ENCODE measurements around the gene TSHZ1. TPM values are rescaled to one million over a fixed set of nuclear protein-coding genes. Genes with fewer than 3 reads are reported as not detected.

TSHZ1 gene
- total and polyA plus RNA-seq, 4 donors = 6.2 to 19.9 (median 11.2) TPM

DNA sequence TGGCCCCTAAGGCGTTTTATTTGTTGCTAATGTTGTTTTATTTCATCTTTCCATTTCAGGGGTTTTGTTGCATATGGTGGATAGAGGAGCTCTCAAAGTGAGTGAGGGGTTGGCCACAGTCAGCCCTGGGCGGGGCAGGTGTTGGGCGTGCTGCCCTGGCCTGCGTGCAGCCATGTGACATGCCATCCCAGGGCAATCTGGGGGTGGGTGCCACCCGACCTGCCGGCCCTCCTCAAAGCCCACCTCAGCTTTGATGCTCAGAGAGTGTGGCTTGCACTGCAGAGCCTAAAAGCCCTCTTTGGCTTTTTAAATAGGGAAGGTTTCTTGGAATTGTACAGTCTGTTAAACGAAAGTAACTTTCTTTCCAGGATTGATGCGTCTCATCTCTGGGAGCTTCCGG is 18.4 kb downstream of the TSHZ1 start:
- H3K9ac ChIP-seq (ENCODE audit: insufficient read depth in 1 of 2, low read length in 2 of 2) = no peak overlapping the region
- peaks cover 0 to 3% (median 0%) of the 10 kb centered on the region in 4 donors for H3K9me3 ChIP-seq (ENCODE audit: control insufficient read depth in 4 of 4, insufficient read depth in 3 of 4, low read length in 3 of 4)
- 95 to 96% methylated on average over 9 of the region's 9 CpGs for WGBS, 2 donors
- peaks cover 0 to 4% (median 2%) of the 10 kb centered on the region in 4 donors for H3K36me3 ChIP-seq (ENCODE audit: control insufficient read depth in 4 of 4, insufficient read depth in 4 of 4, low read length in 4 of 4)
- TF ChIP-seq, protein P1, sequence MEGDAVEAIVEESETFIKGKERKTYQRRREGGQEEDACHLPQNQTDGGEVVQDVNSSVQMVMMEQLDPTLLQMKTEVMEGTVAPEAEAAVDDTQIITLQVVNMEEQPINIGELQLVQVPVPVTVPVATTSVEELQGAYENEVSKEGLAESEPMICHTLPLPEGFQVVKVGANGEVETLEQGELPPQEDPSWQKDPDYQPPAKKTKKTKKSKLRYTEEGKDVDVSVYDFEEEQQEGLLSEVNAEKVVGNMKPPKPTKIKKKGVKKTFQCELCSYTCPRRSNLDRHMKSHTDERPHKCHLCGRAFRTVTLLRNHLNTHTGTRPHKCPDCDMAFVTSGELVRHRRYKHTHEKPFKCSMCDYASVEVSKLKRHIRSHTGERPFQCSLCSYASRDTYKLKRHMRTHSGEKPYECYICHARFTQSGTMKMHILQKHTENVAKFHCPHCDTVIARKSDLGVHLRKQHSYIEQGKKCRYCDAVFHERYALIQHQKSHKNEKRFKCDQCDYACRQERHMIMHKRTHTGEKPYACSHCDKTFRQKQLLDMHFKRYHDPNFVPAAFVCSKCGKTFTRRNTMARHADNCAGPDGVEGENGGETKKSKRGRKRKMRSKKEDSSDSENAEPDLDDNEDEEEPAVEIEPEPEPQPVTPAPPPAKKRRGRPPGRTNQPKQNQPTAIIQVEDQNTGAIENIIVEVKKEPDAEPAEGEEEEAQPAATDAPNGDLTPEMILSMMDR (IDR thresholded peaks at IDR 0.05; ENCODE audit: control extremely low read depth, extremely low read depth) = no peak
- no peaks in the 10 kb centered on the region for H3K27me3 ChIP-seq (ENCODE audit: control insufficient read depth in 3 of 3, insufficient read depth in 3 of 3, low read length in 2 of 3)
- no peak for ATAC-seq (ENCODE audit: insufficient read depth, low FRiP score)
- H3K27ac ChIP-seq (ENCODE audit: low read depth in 1 of 2, low read length in 1 of 2) = no peak overlapping the region
- DNase-seq = no peak
- H3K4me3 ChIP-seq = no peak overlapping the region
- H3K4me1 ChIP-seq (ENCODE audit: control insufficient read depth in 5 of 5, insufficient read depth in 5 of 5, low read length in 5 of 5) = peaks cover 9 to 49% (median 18%) of the 10 kb centered on the region in 5 donors

DNA sequence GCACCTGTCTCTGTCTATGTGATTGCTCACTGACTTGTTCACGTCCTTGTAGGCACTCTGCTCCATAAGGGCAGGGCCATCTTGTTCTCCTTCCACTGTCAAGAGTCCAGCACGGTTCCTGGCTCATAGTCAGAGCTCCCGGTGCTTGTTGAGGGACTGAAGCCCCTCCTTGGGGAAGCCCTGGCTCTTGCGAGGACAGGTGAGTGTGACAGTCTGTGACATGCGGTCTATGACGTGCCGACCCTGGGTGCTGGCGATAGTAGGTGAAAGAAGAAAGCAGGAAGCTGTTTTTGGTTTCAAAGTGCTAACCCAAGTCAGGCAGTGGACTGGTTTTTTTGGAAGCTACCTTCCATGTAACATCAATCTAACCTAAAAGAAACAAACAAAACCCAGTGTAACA is 18.8 kb downstream of the TSHZ1 start:
- no peak overlapping the region for H3K4me3 ChIP-seq
- H3K27me3 ChIP-seq (ENCODE audit: control insufficient read depth in 3 of 3, insufficient read depth in 3 of 3, low read length in 2 of 3) = no peaks in the 10 kb centered on the region
- H3K27ac ChIP-seq (ENCODE audit: low read depth in 1 of 2, low read length in 1 of 2) = no peak overlapping the region
- H3K36me3 ChIP-seq (ENCODE audit: control insufficient read depth in 4 of 4, insufficient read depth in 4 of 4, low read length in 4 of 4) = peaks cover 0 to 4% (median 2%) of the 10 kb centered on the region in 4 donors
- TF ChIP-seq, protein P1 (IDR thresholded peaks at IDR 0.05; ENCODE audit: control extremely low read depth, extremely low read depth) = no peak
- peaks cover 9 to 45% (median 18%) of the 10 kb centered on the region in 5 donors for H3K4me1 ChIP-seq (ENCODE audit: control insufficient read depth in 5 of 5, insufficient read depth in 5 of 5, low read length in 5 of 5)
- DNase-seq = no peak
- H3K9me3 ChIP-seq (ENCODE audit: control insufficient read depth in 4 of 4, insufficient read depth in 3 of 4, low read length in 3 of 4) = peaks cover 0 to 3% (median 0%) of the 10 kb centered on the region in 4 donors
- ATAC-seq (ENCODE audit: insufficient read depth, low FRiP score) = no peak
- WGBS, 2 donors = 93 to 96% methylated on average over 8 of the region's 8 CpGs
- no peak overlapping the region for H3K9ac ChIP-seq (ENCODE audit: insufficient read depth in 1 of 2, low read length in 2 of 2)

DNA sequence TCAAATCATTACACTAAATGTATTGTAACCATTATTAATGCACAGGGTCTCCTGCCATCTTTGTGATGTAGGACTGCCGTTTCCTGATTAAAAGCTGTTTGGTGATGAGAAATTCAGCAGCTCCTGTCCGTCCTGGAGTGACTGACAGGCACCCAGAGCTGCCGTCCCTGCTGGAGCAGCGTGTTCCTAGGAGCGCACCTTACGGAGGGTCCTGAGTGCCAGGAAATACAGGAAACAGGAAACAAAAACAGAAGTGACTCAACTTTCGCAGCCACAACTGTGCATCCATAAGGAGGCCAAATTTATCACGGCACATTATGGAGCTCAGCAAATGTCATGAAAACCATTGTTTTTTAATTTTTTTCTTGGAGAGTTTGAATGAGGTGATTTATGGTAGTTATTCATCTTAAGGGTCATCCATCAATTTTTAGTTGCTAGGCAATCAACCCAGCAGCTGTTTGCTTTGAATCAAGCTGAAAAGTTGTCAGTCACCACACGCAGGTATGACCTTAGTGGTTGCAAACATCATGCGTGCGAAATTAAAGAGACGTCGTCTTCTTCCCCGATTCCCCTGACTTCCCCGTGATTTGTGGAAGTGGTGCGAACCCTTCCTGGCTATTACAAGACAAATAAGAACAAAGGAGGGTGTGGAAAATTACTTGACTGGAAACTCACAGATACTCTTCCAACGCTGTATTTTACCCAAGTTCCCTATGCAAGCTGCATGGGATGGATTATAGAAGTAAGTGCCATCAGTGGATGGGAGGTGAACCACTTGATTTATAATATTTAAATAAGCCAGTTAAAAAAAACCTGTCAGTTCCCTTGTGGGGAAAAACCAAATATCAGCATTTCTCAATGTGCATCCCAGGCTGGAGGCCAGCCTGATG is 19.8 kb downstream of the TSHZ1 start:
- Histone ChIP-seq H3K27me3 (ENCODE audit: control insufficient read depth in 3 of 3, insufficient read depth in 3 of 3, low read length in 2 of 3) (no peaks in the 10 kb centered on the region), H3K27ac (ENCODE audit: low read depth in 1 of 2, low read length in 1 of 2) (peak overlapping the region; percentile 12 to 62), H3K9ac (ENCODE audit: insufficient read depth in 1 of 2, low read length in 2 of 2) (no peak overlapping the region), H3K36me3 (ENCODE audit: control insufficient read depth in 4 of 4, insufficient read depth in 4 of 4, low read length in 4 of 4) (peaks cover 0 to 7% (median 2%) of the 10 kb centered on the region in 4 donors), H3K9me3 (ENCODE audit: control insufficient read depth in 4 of 4, insufficient read depth in 3 of 4, low read length in 3 of 4) (peaks cover 0 to 3% (median 0%) of the 10 kb centered on the region in 4 donors), H3K4me1 (ENCODE audit: control insufficient read depth in 5 of 5, insufficient read depth in 5 of 5, low read length in 5 of 5) (peaks cover 9 to 38% (median 17%) of the 10 kb centered on the region in 5 donors), H3K4me3 (no peak overlapping the region)
- 50 to 68% methylated on average over 17 of the region's 17 CpGs for WGBS, 2 donors
- no peak for ATAC-seq (ENCODE audit: insufficient read depth, low FRiP score)
- TF ChIP-seq, protein P1 (IDR thresholded peaks at IDR 0.05; ENCODE audit: control extremely low read depth, extremely low read depth) = no peak
- DNase-seq = no peak
